ENCODE data around the gene SARDH.

SARDH gene

DNA sequence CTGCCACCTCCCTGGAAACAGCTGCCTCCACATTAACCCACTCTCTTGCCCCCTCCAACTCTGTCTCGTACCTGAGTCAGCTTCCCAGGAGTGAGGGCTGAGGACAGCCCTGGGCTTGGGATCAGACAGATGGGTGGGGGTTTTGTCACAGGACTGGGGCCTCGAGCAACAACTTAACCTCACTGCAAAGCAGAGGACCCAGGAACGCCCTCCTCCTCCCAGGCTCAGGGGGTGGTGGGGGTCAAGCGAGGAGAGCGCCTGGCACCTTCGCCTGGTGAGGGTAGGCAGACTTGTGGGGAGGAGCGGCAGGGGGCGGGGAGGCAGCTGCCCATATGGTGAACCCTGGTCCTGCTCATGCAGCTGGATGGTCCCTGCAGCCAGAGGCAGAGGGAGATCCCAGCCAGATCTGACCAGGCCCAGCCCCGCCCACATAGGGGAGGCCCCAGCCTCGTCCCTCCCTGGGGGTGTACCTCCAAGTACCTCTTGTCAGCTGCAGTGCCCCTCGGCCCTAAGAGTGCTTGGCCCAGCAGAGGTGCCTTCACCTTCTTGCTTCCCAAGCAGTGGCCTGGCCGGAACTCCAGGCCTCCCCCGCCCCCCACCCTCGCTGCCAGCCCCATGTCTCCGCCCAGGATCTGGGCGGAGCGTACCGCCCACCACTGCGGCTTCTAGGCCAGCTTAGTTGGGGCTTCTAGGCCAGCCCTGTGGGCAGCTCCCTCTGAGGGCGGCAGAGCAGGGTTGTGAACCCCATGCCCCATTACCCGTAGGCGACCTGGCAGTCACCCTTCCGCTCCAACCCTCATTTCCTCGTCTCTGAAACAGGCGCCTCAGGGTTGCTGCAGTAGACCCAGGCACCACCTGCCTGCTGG, at the start of gene SARDH:
Gene SARDH, minus strand, starts transcription at position 579 of the 866 bp plus-strand sequence. CDS start 4,179 bp downstream, outside the sequence.
- DNase-seq (ENCODE audit: low read depth) = no peak

DNA sequence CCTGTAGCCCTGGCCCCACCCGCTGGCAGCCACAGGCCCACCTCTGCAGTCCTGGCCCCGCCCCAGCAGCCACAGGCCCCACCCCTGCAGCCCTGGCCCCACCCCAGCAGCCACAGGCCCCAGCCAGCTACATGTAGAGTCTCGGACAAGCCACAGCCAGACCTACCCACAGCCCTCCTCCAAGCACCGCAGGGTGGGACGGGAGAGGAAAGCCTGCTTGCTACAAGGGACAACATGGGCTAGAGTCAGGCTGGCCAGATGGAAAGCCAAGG, 49.5 kb upstream of the SARDH start:
- no peak for DNase-seq (ENCODE audit: low read depth)

DNA sequence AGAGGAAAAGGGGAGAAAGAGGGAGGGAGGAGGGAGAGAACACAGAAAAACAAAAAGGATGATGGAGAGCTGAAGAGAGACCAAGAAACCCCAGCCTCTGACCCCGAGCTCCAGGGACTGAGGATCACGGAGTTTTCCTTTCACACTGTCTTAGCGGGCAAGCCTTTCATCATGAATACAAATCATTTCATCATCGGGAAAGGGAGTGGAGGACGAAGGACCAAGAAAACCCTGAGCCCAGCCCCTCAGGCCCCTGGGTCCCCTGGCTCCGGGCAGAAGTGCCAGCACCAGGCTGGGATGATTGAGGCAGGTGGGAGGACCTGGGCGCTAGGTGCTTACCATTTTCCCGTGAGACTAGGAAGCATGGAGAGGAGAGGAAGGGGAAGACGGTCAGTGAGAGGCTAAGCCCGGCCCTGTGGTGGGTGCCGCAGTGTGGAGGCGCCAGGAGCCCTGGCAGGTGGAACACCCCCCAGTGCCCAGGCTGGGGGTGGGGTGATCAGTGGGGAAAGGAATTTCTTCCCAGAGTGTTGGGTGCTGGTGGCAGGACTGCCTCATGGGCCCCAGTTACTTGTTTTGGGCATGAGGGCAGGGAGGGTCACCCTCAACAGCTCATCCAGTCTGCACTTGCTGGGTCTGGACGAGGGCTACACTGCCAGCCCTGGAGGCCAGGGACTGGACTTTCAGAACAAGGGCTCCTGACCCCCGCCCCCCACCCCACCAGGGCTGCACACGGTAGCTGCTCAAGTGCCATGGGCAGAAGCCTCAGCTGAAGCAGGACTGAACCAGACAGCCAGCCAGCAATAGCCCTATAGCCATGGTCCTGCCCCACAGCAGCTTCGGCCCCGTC, 49.0 kb upstream of the SARDH start:
- no peak for DNase-seq (ENCODE audit: low read depth)

DNA sequence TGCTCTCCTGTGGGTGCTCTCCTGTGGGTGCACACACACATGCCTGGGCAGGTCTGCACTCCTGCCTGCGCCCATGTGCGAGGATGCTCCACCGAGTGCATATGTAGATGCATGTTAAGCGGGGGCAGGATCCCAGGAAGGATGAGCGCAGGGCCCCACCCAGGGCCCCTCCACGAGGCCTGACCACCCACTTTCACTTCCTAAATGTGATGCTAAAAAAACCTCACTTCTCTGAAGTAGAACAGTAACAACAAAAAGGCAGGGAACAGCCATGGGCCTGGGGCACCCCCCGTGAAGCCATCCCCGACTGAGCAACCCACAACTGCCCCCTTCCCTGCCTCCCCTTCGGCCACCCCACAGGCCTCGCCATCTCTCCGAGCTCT, 48.2 kb upstream of the SARDH start:
- DNase-seq (ENCODE audit: low read depth) = no peak

DNA sequence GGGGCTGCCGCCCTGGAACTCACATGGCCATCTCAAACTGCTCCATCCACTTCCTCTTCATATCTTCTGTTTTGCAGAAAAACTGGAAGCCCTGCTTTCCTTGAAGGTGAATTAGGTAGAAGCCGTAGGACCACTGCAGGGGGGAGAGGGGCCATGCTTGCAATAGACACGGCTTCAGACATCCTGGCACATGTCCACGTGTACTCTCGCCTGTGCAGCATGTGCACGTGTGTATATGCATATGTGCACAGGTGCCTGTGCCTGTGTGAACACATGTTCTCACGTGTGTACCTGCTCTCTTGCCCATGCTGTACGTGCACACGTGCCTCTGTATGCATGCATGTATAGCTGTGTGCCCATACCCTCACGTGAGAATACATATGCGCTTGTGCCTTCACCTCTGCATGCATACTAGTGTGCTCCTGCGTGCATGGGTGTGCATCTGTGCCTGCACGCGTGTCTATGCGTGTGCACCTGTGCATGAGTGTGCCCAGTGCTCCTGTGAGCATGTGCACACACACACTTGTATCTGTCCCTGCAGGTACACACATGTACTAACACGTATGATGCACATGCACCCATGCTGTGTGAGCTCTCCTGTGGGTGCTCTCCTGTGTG, 47.7 kb upstream of the SARDH start:
- no peak for DNase-seq (ENCODE audit: low read depth)

DNA sequence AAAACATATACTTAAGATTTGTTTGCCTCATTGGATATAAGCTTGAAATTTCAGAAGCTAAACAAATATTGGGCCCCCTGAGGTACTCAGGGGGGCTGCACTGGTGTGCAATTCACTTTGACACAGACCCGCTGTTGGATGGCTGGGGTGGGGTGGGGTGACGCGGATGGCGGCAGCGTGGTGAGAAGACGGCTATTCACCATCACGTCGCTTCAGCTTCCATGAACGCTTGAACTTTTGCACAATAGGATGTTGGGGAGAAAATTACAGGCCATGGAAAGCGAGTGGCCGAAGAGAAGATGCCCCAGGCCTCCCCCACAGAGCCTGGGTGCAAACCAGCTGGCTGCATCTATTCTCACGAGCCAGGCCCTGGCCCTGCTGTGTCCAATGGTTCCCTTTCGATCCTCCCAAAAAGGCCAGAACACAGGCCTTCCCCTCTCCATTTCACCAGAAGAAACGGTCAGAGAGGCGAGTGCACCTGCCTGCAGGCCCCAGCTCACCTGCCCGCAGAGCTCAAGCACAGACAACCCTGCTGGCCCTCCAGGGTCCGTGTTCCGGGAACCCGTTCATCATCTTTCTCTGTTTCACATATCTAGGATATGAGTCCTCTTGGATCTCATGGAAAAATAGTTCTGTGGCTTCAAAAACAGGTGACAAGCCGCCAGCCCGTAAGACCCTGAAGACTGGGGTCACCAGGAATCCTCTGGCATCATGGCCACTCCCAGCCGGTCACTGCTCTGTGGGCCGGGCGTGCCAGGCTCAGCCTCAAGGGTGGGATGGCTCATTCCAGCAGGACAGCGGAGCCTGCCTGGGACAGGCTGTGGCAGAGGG, 46.8 kb upstream of the SARDH start:
- no peak for DNase-seq (ENCODE audit: low read depth)

GRCh38 chr9:133783331-133783731, 45.2 kb upstream of the SARDH start:
- DNase-seq (ENCODE audit: low read depth) = no peak

DNA sequence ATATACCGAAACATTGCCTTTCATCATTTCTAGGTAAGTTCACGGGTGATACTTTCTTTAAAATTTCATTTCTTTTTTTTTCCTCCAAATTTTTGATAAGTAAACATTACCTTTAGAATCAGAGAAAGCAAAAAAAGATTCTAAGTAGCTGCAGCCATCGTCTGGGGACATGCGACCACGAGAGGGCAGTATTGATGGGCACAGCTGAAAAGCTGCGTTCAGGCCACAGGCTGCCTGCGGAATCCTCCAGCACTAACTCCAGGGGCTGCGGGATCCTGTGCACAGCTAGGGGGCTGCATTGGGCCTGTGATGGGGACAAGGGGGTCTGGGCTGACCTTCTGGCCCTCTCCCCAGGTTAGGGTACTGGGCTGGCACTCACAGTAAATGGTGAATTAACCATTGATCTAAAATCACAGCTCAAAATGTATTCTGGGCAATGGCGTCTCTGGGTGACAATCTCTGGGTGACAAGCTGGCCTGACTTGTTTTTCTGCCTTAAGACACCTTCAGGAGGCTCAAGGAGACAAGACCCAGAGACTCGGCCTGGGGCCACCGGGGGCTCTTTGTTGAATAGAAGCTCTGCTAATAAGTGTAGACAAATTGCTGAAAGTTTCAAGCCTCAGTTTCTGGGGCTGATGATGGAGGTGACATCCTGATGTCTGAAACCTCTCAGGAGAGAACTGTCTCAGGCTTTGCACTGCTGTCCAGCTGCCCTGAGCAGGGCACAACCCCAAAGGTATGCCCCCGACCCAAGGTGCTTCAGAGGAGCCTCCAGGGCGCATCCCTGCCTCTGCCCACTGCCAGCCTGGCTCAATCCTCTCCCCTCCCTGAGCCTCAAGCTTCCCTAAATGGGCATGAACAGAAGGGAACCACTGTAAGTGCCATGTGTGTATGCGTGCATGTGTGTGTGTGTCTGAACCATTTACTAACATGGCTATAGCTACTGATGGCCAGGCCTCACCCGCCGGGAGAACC, 44.3 kb upstream of the SARDH start:
- DNase-seq (ENCODE audit: low read depth) = peak; percentile 38

DNA sequence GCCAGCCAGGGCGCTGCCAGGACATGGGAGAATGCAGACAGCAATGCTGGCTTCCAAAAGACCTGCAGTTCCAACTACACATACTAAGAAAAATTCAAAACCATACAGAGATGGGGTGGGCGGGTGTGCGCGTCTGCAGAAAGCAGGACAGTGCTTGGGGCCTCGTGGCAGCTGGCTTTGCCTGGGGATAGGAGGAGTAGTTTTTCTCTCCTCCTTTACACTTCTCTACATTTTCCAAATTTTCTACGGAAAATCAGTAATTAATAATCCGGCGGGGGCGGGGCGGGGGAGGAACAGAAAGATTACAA, 43.6 kb upstream of the SARDH start:
- DNase-seq (ENCODE audit: low read depth) = no peak

GRCh38 chr9:133780962-133781827, 43.0 kb upstream of the SARDH start:
- no peak for DNase-seq (ENCODE audit: low read depth)

GRCh38 chr9:133780404-133780945, 42.3 kb upstream of the SARDH start:
- no peak for DNase-seq (ENCODE audit: low read depth)

DNA sequence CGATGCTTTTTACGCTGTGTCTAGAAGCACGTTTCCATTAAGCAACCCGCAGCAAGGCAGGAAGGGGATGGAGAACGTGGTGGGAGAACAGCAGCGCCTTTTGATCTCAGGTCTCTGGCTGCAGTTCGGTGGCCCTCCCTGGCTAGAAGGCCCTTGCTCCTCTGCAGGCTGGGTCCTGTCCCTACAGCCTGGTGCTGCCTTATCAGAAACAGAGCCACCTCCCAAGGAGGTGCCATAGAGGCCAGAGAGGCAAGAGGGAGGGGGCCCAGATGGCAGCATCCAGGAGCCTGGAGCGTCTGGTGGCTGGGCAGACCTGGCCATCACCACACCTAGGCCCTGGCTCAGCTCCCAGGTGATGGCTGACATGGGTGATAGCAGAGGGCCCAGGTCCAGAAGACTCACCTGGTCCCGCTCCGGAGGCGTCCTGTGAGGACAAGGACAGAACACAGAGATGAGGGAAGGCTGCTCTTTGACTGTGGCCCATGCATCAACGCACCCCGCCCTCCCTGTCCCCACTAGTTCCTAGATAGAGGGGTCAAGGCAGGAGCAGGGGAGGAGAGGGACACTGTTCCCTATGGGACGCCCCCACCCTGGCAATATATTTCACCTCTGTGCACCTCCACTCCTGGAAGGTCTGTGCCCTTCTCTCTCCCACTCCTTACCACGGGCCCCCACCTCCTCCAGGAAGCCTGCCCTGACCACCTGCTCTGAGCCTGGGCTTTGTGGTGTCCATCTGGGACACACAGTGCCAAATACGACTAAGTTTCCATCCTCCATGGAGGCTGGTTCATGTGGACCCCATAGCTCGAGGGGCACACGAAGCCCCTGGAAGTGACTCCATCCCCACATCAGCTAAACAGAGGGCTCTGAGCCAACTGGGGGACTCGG, 41.6 kb upstream of the SARDH start:
- DNase-seq (ENCODE audit: low read depth) = no peak

DNA sequence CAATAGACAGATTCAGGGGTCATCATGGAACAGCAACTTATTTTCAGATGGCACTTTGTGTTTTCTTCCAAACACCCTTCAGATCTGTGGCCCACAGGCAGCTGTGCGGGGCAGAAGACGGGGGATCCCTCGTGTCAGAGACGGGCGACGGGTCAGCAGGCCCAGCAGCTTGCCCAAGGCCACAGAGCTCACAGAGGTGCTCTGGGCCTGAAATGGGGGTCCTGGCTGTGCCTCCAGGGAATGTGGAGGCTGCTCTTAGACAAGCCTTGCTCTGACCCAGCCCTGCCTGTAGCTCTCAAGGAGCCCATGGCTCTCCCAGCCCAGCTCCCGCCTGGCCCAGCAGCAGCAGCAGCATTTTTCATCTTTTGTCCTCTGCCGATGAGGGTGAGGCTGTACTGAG, 40.9 kb upstream of the SARDH start:
- DNase-seq (ENCODE audit: low read depth) = no peak

DNA sequence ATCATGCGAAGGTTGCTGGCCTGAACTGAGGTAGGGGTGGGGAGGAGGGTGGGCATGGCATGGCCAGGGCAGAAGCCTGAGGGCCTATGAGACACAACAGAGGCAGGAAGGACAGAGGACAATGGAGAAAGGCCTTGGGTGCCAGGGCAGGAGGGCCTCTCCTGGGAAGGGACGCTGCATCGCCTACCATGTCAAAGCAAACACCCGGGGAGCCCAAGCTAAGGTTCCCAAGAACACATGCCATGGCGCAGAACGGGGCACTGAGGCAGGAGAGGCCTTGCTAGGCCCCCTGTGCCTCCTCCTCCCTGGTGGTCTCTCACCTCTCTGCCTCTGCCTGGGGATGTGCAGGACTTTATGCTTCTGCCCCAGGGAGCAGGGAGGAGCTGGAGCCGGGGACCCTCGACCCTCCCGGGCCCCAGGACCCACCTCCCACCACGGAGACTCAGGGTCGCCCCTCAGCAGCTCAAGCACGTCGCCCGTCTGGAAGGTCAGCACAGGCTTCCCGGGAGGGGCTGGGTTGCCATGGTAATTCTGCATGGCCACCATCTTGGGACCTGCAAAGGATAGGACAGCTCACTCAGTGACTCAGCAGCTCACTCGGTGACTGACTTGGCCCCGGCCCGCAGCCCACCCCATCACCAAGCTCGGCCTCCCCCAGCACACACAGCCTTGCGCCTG, 40.3 kb upstream of the SARDH start:
- no peak for DNase-seq (ENCODE audit: low read depth)

- no peak for DNase-seq (ENCODE audit: low read depth)
Measured at GRCh38 chr9:133777871-133778270, 39.7 kb upstream of the SARDH start.

GRCh38 chr9:133777068-133777791, 39.1 kb upstream of the SARDH start:
- DNase-seq (ENCODE audit: low read depth) = no peak
